Stomach (tissue), 4 donors: ENCODE data around the gene EPB41L4B.

Source experiments
- POLR2A ChIP-seq, 4 donors: fragments of 450-650 bp; IDR thresholded peaks; one replicate each; pipeline ENCODE4 v1.6.1; 2016; ENCODE audit warnings: antibody characterized with exemption in 4 of 4, control low read depth in 2 of 4, mild to moderate bottlenecking in 1 of 4, moderate library complexity in 1 of 4
- POLR2AphosphoS5 ChIP-seq, 3 donors: sonication (generic); formaldehyde crosslinking; IDR thresholded peaks; one replicate each; pipeline ENCODE4 v1.6.1; 2016; ENCODE audit warnings: antibody characterized with exemption in 3 of 3
- TF ChIP-seq, protein P1 (sequence below), 7 experiments: fragments of 450-650 bp in 4 of 7; fragments of 200-600 bp in 3 of 7; sonication (generic) in 3 of 7; IDR thresholded peaks; one replicate each; pipeline ENCODE4 v1.5.1; 2016 to 2019; ENCODE audit warnings: antibody characterized with exemption in 7 of 7, control low read depth in 2 of 7, mild to moderate bottlenecking in 1 of 7

DNA sequence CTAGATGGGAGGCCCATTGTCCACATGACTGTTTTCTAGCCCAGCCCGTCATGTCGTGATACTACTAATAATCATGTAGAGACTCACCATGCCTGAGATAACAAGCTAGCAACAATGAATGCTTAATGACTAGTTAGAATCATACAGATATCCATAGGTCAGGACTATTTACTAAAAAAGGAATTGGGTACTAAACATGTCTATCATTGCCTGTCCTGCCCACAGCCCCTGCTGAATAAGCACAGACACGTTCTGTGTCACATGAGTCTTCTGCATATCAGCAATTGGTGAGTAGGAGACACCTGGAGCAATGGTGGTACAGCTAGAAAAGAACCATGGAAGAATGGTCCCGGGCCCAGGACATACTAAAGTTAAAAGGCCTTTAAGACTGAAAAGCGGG lies 171.8 kb downstream of the EPB41L4B start:
- TF ChIP-seq, protein P1, sequence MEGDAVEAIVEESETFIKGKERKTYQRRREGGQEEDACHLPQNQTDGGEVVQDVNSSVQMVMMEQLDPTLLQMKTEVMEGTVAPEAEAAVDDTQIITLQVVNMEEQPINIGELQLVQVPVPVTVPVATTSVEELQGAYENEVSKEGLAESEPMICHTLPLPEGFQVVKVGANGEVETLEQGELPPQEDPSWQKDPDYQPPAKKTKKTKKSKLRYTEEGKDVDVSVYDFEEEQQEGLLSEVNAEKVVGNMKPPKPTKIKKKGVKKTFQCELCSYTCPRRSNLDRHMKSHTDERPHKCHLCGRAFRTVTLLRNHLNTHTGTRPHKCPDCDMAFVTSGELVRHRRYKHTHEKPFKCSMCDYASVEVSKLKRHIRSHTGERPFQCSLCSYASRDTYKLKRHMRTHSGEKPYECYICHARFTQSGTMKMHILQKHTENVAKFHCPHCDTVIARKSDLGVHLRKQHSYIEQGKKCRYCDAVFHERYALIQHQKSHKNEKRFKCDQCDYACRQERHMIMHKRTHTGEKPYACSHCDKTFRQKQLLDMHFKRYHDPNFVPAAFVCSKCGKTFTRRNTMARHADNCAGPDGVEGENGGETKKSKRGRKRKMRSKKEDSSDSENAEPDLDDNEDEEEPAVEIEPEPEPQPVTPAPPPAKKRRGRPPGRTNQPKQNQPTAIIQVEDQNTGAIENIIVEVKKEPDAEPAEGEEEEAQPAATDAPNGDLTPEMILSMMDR (IDR thresholded peaks at IDR 0.05) = no peak
- TF ChIP-seq POLR2A (IDR thresholded peaks at IDR 0.05) (no peak), POLR2AphosphoS5 (IDR thresholded peaks at IDR 0.05) (no peak)
